Measurements from ENCODE around the gene DOK3. TPM values are rescaled to one million over a fixed set of nuclear protein-coding genes. Genes with fewer than 3 reads are reported as not detected.

The DOK3 gene
- total RNA-seq, 4 donors from 2014 or later, result 6.1 to 16.6 (median 6.6) TPM

DNA sequence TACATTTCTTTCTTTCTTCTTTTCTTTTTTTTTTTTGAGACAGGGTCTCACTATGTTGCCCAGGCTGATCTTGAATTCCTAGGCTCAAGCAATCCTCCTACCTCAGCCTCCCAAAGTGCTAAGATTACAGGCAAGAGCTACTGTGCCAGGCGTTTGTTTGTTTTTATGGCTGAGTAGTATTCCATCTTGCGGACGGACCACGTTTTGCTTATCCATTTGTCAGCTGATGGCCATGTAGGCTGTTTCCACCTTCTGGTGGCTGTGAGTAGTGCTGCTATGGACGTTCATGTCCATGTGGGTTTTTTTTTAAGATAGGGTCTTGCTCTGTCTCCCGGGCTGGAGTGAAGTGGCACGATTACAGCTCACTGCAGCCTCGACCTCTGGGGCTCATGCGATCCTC is 2.5 kb downstream of the DOK3 start:
- TF ChIP-seq EP300 (IDR thresholded peaks at IDR 0.05), result no peak

DNA sequence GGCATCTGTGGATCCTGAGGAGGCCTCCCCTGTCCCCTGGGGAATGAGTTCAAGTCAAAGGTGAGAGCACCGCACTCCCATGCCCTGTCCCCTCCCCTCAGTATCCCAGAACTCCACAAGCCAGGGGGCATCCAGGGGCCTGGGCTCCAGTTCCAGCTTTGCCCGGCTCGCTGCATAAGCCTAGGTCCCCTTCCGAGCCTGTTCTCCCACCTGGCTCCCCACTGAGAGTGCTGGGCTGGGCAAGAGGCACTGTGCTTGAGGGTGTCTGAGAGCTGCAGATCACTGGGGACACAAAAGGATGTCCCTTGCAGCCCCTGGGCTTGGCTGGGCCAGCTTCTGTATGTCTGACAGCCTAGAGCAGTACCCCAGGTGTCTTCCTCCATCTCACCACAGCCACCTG is 4.6 kb downstream of the DOK3 start:
- WGBS, 2 donors (ENCODE audit: low coverage in 1 of 2), result no CpG with 5 or more reads among the region's 4 CpGs
- no peak for TF ChIP-seq EP300 (IDR thresholded peaks at IDR 0.05)
- TF ChIP-seq, protein P1, sequence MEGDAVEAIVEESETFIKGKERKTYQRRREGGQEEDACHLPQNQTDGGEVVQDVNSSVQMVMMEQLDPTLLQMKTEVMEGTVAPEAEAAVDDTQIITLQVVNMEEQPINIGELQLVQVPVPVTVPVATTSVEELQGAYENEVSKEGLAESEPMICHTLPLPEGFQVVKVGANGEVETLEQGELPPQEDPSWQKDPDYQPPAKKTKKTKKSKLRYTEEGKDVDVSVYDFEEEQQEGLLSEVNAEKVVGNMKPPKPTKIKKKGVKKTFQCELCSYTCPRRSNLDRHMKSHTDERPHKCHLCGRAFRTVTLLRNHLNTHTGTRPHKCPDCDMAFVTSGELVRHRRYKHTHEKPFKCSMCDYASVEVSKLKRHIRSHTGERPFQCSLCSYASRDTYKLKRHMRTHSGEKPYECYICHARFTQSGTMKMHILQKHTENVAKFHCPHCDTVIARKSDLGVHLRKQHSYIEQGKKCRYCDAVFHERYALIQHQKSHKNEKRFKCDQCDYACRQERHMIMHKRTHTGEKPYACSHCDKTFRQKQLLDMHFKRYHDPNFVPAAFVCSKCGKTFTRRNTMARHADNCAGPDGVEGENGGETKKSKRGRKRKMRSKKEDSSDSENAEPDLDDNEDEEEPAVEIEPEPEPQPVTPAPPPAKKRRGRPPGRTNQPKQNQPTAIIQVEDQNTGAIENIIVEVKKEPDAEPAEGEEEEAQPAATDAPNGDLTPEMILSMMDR (IDR thresholded peaks at IDR 0.05), result no peak
- TF ChIP-seq POLR2A (IDR thresholded peaks at IDR 0.05), result no peak
- TF ChIP-seq POLR2AphosphoS5 (IDR thresholded peaks at IDR 0.05), result no peak
- H3K4me1 ChIP-seq, result peaks cover 0 to 12% (median 4%) of the 10 kb centered on the region in 3 donors
- ATAC-seq, result no peak
- peaks cover 0 to 6% of the 10 kb centered on the region in 2 donors for H3K36me3 ChIP-seq
- H3K27me3 ChIP-seq, result no peaks in the 10 kb centered on the region
- H3K4me3 ChIP-seq, result no peak overlapping the region
- H3K9me3 ChIP-seq, result no peaks in the 10 kb centered on the region
- H3K27ac ChIP-seq, result no peak overlapping the region

More for the DNA sequence above, 2.5 kb downstream of the DOK3 start:
- no peak overlapping the region for H3K4me3 ChIP-seq
- WGBS, 2 donors (ENCODE audit: low coverage in 1 of 2), result 60 to 90% methylated on average over 2 of the region's 9 CpGs
- ATAC-seq, result no peak
- H3K4me1 ChIP-seq, result no peaks in the 10 kb centered on the region
- no peaks in the 10 kb centered on the region for H3K9me3 ChIP-seq
- no peaks in the 10 kb centered on the region for H3K27me3 ChIP-seq
- H3K36me3 ChIP-seq, result peaks cover 0 to 27% of the 10 kb centered on the region in 2 donors
- no peak overlapping the region for H3K27ac ChIP-seq

DNA sequence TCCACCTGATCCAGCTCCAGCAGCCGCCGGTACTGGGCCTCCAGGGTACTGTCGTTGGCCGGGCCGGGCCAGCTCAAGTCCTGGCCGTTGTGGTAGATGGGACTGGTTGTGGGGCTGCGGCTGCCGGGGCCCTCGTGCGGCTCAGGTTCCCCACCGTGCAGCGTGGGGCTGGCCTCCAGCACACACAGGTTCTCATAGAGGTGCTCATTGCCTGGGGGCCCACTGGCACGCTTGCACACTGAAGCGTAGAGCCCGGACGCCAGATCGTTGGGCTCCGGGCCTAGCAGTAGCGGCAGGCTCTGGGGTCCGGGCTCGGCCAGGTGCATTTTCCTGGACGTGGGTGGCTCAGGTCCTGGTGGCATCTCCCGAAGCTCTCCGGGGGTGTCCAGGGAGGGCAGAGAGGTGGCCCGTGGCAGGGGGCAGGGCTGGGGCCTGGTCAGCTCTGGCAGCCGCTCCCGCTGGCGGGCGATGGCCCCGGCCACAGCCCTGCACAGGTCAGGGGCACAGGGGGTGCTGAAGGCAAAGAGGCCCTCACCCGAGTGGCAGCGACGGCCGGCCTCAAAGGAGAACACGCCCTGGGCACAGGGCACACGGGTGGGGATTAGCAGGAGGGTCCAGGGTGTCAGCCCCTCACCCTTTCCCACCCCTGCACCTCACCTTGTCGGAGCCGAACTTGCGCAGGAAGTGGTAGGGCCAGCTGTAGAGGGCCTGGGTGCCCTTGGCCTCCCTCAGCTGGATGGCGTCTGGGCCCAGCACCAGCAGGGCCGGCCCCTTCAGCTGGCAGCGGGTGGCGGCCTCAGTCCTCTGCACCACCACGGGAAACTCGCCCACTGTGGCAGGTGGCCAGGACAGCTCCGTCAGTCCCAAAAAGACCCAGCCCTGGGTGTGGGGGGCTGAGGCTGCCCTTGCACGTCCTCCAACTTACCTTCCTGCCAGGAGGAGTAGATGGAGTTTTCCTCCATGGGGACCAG is 5.3 kb downstream of the DOK3 start:
- no peak overlapping the region for H3K27ac ChIP-seq
- WGBS, 2 donors (ENCODE audit: low coverage in 1 of 2), result 70 to 100% methylated on average over 1 to 2 of the region's 47 CpGs

DNA sequence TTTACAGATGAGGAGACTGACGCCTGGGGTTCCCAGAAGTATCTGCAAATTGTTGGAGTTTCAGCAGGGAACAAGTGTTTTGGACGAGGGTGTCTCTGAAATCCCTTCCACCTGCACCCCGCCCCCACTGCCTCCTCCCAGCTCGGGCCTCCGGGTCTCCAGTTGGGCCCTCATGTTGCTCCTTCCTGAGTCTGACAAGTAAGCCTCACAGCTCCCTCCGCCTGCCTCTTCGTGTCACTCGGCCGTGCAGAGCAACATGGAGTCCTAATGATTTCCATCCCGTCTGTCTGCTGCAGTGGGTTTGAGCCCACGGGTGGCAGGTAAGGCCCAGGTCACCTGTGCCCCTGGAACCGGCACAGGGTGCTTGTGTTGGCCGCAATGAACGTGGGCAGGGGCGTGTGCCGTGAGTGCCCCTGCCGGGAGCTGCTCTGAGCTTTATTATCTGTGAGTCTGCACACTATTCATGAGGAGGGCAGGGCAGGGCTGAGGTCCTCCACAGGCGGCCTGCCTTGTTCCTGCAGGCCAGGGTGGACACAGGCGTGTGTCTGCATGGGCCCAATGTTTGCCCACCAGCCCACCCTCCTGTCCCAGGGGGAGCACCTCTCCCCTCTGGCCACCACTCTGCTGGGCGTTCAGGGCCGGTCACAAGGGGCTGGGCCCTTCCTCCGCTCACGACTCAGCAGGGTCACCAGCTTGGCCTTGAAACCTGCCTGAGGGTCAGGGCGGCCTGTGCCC is 6.1 kb downstream of the DOK3 start:
- 85 to 86% methylated on average over 7 to 9 of the region's 24 CpGs for WGBS, 2 donors (ENCODE audit: low coverage in 1 of 2)
- TF ChIP-seq, protein P1 (IDR thresholded peaks at IDR 0.05), result no peak
- TF ChIP-seq POLR2A (IDR thresholded peaks at IDR 0.05), result no peak
- no peak for TF ChIP-seq POLR2AphosphoS5 (IDR thresholded peaks at IDR 0.05)
- no peak for TF ChIP-seq EP300 (IDR thresholded peaks at IDR 0.05)
- H3K4me3 ChIP-seq, result no peak overlapping the region
- H3K4me1 ChIP-seq, result peaks cover 0 to 17% (median 6%) of the 10 kb centered on the region in 3 donors
- ATAC-seq, result no peak
- no peak overlapping the region for H3K27ac ChIP-seq
- H3K9me3 ChIP-seq, result no peaks in the 10 kb centered on the region
- peaks cover 0 to 4% of the 10 kb centered on the region in 2 donors for H3K36me3 ChIP-seq
- no peaks in the 10 kb centered on the region for H3K27me3 ChIP-seq

More for the DNA sequence above, 5.3 kb downstream of the DOK3 start:
- H3K36me3 ChIP-seq, result peaks cover 0 to 4% of the 10 kb centered on the region in 2 donors
- H3K4me3 ChIP-seq, result no peak overlapping the region
- H3K27me3 ChIP-seq, result no peaks in the 10 kb centered on the region
- H3K9me3 ChIP-seq, result no peaks in the 10 kb centered on the region
- no peak for ATAC-seq
- no peak for TF ChIP-seq POLR2A (IDR thresholded peaks at IDR 0.05)
- TF ChIP-seq, protein P1 (IDR thresholded peaks at IDR 0.05), result no peak
- no peak for TF ChIP-seq EP300 (IDR thresholded peaks at IDR 0.05)
- no peak for TF ChIP-seq POLR2AphosphoS5 (IDR thresholded peaks at IDR 0.05)
- peaks cover 0 to 12% (median 4%) of the 10 kb centered on the region in 3 donors for H3K4me1 ChIP-seq

DNA sequence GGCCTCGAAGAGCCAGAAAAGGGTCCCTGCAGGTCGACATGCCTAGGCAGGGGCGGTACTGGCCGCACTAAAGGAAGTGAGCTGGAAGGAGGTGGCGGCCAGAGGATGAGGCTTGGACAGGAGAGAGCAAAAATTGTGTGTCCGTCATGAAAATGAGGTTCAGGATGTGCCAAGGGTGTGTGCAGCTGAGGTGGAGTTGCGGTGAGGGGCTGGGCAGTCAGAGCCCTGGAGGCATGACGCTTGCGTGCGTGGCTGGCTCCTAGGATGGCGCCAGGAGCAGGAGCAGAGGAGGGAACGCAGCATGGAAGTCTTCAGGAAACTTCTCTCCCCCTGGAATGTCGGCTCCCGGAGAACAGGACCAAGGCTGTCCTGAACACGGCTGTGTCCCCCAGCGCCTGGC is 6.7 kb downstream of the DOK3 start:
- Histone ChIP-seq H3K36me3 (peaks cover 0 to 4% of the 10 kb centered on the region in 2 donors), H3K9me3 (no peaks in the 10 kb centered on the region), H3K27ac (no peak overlapping the region), H3K4me3 (no peak overlapping the region), H3K4me1 (peaks cover 0 to 23% (median 13%) of the 10 kb centered on the region in 3 donors), H3K27me3 (no peaks in the 10 kb centered on the region)
- no peak for ATAC-seq
- 71 to 75% methylated on average over 4 to 9 of the region's 16 CpGs for WGBS, 2 donors (ENCODE audit: low coverage in 1 of 2)
- no peak for TF ChIP-seq POLR2AphosphoS5 (IDR thresholded peaks at IDR 0.05)
- TF ChIP-seq POLR2A (IDR thresholded peaks at IDR 0.05), result no peak
- TF ChIP-seq, protein P1 (IDR thresholded peaks at IDR 0.05), result no peak
- no peak for TF ChIP-seq EP300 (IDR thresholded peaks at IDR 0.05)
